ENCODE data around the gene CRADD.

GRCh38 chr12:93756288-93756687 is 79.1 kb downstream of the CRADD start:
- TF ChIP-seq CTCF (IDR thresholded peaks at IDR 0.05): no peak
- TF ChIP-seq POLR2A (IDR thresholded peaks at IDR 0.05): no peak

Measured in body of pancreas (tissue), 4 donors.